A673 (cell line): ENCODE measurements around the gene SCGB1C1.

Source experiments
- CTCF ChIP-seq: fragments of 300-800, 200-600 bp; sonication (generic); conservative IDR thresholded peaks from 2 replicates; pipeline ENCODE4 v1.5.1; 2017; ENCODE audit warnings: low read depth, mild to moderate bottlenecking, antibody characterized with exemption, low read length, moderate library complexity, mixed read lengths
- EZH2 ChIP-seq: fragments of 200-600 bp; sonication (generic); IDR thresholded peaks from 2 replicates; pipeline ENCODE4 v1.6.1; 2017; ENCODE audit warnings: borderline replicate concordance, low read depth, mild to moderate bottlenecking, mixed read lengths, antibody characterized with exemption, low read length; ENCODE audit not compliant: poor library complexity, severe bottlenecking

- no peak for TF ChIP-seq CTCF
- no peak for TF ChIP-seq EZH2
Observed at GRCh38 chr11:227824-228379, 35.0 kb downstream of the SCGB1C1 start.
